NCI-H526 treated with DMSO at 0.1 percent for 48 hours (cell line): ENCODE measurements around the gene HMGCS1.
"Not testable (repeated sequence)": the region's sequence is repeated elsewhere in the genome, so short reads cannot be mapped to it uniquely, and the experiment has no call there.

Source experiments
- DNase-seq: peaks from one replicate; lab custom pipeline; 2025; lab: John Stamatoyannopoulos, UW

HMGCS1 gene

DNA sequence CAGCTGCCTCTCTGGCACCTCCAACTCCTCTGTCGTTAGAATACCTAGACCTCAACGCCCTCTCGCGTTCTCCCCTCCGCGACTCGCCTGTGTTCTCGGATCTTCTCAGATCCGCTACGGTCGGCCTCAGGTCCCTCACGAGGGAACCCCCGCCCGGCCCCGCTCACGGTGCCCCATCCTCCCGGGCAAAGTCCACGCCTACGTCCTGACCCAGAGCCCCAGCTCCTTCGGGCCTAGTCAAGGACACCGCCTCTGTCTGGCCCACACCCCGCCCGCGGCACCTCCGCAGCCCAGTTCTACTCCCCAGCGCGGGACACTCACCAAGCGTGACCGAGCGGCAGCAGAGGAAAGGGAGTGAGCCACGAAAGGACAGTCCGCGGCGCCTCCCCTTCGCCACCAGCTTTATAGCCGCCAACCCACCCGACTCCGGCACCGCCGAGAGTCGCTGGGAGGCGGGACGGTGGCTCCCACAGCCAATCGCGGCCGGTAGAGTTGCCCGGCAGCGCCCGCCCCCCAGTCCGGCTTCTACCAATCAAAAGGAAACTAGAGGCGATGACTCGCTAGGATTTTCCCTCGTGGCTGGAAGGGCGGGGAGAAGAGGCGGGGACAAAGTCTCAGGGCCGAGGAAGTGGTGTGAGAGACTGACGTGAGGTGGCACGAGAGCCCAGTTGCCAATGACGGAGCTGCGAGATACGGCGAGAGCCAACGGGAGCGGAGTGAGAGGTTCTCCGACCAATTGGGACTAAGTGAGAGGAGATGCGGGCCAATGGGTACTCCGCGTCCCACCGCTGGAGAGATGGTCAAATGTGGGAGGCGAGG is at the start of gene HMGCS1:
Gene HMGCS1, minus strand, starts transcription at position 378 of the 819 bp plus-strand sequence. CDS start 14,447 bp downstream, outside the sequence.
- DNase-seq, result peak; percentile 100

DNA sequence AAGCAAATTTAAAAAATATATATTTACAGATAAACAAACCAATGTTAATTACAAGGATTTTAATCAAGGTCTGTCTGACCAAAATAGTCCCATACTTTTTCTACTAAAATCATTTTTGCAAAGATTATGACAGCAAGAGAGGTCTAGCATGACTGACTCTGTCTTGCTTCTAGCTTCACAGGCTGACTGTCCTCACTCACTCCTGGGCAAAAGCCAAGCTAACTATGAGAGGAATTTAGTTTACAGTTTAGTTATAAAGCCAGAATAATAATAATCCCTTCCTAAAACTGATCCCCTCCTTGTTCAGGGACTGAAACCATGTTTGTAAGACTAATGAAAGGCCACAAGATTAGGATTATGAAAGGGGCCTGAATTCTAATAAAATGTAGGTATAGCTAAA is 45.5 kb upstream of the HMGCS1 start:
- DNase-seq, result no peak

DNA sequence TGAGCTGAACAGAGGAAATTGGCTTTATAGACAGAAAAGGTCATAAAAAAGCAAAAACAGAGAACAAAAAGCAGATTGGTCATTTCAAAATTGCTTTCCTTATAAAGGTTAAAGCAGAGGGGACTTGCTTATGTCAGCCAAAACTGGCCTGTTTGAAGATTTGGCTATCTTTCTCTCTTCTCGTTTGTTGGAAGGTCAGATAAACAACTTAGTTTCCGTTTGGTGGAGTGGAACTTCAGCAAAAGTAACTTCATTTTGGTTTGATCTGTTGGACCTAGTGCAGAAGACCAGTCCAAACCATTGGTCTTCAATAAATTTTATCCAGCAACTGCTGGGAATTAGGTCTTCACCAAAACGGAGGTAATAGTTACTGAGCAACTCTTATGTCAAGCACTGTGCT is 45.1 kb upstream of the HMGCS1 start:
- DNase-seq, result no peak

DNA sequence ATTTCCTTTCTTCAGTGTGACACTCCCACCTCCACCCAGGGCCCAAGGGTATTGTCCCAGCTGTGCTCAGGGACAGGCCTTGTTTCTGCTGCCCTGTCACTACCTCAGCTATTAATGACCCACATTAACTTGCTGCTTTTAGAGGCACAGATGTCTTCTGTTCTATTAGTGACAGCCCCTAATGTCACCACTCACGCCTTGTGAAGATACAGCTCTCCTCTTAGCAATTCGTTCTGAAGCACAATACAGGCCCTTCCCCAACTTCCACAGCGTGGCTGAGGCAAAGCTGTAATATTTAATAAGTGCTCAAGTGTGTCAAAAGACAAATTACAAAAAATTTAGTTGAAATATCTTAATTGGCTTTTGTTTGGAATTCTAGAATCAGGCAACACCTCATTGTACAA is 44.7 kb upstream of the HMGCS1 start:
- DNase-seq, result no peak

DNA sequence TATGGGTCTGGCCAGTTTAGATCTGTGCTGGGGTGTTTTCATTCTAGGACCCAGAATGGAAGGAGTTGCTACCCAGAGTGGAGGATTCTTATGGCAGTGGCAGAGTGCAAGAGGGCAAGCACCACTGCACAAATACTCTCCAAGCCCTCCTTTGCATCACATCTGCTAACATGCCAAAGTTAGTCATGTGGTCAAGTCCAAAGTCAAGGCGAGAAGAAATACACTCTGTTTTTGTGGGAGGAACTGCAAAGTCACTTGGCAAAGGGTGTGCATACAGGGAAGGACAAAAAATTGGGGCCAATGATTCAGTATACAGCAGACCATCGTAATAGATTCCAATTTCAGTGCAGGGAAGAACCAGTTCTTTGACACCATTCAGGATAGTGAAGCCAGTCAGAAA is 43.9 kb upstream of the HMGCS1 start:
- no peak for DNase-seq

DNA sequence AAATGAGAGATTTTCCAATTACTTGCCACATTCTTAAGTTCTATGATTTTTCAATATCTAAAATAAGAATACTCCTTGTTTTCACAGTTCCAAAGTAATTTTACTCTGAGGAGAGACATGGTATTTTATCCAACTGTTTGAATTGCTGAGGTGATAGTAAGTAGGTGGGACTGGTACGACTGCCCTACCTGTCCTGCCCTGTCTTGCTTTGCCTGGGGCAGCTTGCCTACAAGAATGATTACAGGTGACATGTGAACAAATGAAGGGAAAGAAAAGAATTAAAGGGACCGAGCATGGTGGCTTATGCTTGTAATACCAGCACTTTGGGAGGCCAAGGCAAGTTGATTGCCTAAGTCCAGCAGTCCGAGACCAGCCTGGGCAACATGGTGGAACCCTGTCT is 41.6 kb upstream of the HMGCS1 start:
- DNase-seq, result no peak

DNA sequence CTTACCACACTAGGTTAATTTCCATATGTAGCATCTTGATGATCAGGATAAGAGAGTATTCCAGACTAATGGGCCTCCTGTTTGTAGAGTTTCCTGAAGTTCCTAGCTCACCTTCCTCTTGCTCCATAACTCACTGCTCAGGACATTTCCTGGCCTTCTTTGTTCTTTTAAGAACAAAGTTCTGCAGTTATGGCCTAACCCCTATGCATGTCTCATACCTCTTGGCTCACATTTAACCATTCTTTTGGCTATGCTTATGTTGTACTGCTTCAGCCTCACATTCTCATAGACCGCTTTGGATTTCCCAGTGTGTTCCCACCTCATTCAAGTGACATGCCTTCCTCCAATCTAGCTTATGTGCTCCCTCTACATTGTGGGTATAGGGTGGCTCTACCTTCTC is 40.5 kb upstream of the HMGCS1 start:
- no peak for DNase-seq

DNA sequence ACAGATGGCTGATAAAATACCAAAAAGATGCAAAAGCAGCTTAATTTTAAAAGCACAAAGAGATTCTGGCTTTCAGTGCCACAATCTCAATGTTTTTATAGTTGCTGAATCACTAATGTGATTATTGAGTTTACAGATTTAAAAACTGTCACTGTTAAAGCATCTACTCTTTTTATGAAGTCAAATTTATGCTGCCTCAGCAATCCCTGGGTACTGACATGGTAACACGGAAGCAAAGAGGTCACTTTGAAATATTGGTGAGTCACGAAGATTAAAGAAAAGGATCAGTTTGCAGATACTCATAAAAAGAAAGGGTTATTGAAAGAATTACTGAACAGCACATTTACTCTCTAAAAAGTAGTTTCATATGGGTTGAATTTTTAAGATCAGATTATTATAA is 39.7 kb upstream of the HMGCS1 start:
- no peak for DNase-seq

DNA sequence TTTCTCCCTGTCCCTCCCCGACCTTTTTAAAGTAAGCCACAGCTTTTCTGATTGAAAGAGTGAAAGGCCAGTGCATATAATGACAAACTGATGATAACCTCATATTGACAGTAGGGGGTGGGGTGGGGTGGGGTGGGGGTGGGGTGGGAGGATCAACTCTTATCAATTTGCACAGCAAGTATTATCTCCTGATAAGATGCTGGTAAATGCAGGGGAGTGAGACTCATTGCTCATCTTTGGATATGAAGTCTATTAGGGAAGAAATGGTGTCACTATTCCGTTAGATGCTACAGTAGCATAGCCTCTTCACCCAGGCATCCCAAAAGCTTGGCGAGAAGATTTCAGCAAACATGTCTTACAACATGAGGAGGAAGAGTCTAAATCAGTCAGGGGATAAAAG is 38.9 kb upstream of the HMGCS1 start:
- DNase-seq, result no peak

DNA sequence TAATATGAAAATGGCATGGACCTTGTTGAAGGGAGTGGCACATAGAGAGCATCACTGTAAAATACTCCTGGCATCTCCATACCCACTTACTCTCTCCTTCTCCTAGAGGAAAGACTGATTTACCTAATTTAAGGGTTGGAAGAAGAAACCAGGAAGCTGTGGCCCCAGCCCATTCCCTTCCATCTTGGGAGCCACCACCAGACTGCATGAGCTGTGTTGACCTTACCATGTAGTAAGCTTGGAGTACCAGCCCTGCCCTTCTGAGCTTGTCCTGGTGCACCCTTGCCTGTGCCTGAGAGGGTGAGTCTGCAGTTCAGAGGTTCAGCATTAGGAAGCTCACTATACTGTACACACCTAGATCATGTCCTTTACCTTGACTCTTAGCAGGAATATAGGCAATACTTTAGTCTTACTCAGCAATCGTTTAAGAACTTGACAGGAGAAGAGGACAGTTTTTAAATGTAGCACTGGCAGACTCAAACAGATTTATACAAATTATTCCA is 35.7 kb upstream of the HMGCS1 start:
- DNase-seq, result no peak

DNA sequence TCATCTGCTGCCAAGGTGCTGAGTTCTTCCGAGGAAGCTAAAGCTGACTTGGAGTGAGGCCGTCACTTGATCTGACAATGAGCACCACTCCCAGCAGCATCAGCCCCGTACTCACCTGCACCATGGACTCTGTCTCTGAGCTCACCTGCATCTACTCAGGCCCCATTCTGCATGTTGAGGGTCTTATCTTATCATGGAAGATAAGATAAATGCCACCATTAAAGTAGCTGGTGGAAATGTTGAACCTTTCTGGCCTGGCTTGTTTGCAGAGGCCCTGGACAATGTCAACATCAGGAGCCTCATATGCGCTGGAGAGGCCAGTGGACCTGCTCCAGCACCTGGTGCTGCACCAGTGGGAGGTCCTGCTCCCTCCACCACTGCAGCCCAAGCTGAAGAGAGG is 35.0 kb upstream of the HMGCS1 start:
- DNase-seq, result no peak

DNA sequence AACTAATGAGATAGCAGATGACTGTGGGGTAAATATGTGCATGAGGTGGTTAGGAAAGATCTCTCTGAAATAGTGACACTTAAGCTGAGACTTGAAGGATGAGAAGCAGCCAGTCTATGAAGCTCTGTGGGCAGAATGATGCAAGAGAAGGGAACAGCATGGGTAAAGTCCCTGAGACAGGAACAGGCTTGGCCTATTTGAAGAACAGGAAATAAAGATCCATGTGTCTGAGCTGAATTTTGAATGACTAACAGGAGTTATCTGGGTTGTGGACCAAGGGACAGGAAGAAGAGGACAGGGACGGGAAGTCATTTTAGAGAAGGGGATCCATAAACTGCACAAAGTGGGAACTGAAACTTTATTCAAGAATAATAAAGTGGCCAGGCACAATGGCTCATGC is 25.6 kb upstream of the HMGCS1 start:
- no peak for DNase-seq

DNA sequence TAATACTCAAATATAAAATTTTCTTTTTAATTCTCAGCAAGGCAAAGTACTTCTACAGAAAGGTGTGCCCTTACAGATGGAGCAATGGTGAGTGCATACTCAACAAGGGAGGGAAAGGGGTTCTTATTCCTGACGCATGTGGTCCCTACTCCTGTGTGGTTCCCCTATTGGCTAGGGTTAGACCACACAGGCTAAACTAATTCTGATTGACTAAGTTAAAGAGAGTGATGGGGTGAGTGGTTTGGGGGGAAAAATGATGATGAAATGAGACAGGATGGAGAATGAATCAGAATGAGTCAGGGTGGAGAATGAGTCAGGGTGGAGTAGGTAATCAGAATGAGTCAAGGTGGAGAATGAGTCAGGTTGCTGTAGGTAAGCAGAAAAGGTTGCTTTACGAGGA is 22.9 kb upstream of the HMGCS1 start:
- DNase-seq, result no peak

DNA sequence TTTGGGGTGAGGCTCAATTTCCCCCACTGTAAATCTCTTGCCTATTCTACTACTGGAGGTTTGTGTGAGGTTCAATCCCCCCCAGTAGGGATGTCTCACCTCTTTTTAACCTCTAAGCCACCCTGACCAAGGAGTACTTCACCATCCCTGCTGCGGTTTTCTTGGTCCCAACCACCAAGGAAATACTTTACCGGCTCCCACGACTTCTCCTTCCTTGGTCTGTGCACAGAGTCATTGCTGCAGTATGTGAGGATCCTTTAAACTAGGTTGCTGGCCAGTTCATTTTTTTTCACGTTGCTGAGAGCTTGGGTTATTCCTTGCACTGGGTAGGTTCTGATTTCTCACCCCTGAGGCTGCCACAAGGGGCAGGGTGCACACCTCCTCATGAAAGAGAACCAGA is 22.5 kb upstream of the HMGCS1 start:
- DNase-seq, result no peak

DNA sequence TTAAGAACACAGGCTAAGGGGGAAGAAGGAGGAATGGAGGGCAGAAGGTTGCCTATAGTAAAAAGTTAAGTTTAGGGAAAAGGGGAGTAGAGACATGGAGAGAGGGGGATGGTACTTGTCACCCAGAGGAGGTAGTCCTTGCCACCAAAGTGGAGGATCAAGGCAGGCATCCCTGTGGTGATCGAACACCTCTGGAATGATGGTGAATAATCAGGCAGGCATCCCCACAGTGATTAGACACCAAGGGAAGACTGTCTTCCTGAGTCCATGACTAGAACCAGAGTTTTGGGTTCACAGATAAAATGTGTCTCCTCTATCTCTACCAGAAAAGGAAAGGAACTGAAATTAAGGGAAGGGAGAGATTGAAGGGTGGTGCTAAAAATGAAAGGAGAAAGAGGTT is 19.2 kb upstream of the HMGCS1 start:
- DNase-seq, result no peak

DNA sequence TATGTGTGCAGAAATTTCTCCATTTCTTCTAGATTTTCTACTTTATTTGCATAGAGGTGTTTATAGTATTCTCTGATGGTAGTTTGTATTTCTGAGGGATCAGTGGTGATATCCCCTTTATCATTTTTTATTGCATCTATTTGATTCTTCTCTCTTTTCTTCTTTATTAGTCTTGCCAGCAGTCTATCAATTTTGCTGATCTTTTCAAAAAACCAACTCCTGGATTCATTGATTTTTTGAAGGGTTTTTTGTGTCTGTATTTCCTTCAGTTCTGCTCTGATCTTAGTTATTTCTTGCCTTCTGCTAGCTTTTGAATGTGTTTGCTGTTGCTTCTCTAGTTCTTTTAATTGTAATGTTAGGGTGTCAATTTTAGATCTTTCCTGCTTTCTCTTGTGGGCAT is 12.4 kb upstream of the HMGCS1 start:
- not testable (repeated sequence) for DNase-seq

DNA sequence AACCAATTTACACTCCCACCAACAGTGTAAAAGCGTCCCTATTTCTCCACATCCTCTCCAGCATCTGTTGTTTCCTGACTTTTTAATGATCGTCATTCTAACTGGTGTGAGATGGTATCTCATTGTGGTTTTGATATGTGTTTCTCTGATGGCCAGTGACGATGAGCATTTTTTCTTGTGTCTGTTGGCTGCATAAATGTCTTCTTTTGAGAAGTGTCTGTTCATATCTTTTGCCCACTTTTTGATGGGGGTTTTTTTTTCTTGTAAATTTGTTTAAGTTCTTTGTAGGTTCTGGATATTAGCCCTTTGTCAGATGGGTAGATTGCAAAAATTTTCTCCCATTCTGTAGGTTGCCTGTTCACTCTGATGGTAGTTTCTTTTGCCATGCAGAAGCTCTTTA is 10.3 kb upstream of the HMGCS1 start:
- DNase-seq, result not testable (repeated sequence)

DNA sequence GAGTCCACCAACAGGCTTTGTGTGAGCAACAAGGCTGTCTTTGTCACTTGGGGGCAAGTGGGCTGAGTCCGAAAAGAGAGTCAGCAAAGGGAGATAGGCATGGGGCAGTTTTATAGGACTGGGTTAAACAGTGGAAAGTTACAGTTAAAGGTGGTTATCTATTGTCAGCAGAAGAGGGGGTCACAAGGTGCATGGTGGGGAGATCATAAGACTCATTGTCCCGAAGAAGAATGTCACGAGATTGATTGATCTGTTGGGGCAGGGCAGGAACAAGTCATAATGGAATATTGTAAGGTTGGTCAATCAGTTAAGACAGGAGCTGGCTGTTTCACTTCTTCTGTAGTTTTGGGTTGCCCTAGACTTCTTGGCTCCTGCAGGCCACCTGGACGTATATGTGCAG is 7.6 kb upstream of the HMGCS1 start:
- DNase-seq, result no peak

DNA sequence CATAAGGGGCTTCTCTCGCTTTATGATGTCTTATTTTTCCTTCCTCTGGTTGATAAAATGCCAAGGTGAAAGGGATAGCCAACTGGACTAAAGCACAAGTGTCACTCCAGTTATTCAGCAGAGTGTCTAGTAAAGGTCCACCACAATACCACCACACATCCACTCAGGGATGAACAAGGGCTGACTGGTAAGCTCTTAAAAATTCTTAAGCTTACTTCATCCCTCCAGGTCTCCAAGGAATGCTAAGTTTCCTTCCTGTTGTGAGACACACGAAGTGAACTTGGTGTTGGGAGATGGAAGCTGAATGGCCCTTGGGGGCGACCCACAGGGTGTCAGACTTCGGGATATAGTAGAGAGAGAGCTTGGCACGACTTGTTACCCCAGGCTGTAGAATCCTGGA is 3.2 kb upstream of the HMGCS1 start:
- no peak for DNase-seq

DNA sequence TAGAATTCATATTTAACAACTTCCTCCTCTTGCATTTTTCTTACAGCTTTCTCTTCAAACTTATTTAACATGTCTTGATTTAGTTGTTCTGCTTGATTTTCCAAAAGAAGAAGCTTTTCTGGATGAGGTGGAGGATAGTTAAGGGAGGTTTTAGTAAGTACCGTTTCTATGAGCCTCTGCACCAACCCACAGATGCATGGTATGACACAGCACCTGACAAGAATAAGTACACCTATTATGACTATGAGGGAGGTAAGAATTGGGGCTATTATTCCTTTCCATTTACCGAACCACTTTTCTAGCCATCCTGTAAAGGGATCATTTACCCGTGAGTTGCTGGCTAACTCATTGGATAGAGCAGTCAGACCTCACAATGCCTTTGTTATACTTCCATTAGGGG is 2.5 kb upstream of the HMGCS1 start:
- DNase-seq, result no peak

DNA sequence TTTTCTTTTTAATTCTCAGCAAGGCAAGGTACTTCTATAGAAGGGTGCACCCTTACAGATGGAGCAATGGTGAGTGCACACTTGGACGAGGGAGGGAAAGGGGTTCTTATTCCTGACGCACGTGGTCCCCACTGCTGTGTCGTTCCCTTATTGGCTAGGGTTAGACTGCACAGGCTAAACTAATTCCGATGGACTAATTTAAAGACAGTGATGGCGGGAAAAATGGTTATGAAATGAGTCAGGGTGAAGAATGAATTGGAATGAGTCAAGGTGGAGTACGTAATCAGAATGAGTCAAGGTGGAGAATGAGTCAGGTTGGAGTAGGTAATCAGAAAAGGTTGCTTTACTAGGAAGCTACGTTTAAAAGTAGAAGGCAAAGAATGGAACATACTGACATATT is 2.1 kb upstream of the HMGCS1 start:
- no peak for DNase-seq

DNA sequence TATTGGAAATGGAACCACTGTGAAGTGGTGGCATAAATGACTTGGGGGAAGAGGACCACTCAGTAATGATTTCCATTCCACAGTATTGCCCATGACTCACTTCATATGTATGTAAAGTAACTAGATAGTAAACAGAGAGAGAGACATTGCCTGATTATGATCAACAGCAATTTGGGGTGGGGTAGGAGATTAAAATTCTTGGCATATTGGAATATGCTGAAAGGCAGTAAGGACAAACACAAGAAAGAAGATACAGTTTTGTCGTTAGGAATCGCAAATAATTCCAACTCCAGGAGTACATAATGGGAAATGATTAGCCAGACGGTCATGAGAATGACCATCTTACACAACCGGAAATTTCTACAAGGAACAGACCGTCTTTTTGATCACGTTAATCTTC is 1.5 kb upstream of the HMGCS1 start:
- no peak for DNase-seq

DNA sequence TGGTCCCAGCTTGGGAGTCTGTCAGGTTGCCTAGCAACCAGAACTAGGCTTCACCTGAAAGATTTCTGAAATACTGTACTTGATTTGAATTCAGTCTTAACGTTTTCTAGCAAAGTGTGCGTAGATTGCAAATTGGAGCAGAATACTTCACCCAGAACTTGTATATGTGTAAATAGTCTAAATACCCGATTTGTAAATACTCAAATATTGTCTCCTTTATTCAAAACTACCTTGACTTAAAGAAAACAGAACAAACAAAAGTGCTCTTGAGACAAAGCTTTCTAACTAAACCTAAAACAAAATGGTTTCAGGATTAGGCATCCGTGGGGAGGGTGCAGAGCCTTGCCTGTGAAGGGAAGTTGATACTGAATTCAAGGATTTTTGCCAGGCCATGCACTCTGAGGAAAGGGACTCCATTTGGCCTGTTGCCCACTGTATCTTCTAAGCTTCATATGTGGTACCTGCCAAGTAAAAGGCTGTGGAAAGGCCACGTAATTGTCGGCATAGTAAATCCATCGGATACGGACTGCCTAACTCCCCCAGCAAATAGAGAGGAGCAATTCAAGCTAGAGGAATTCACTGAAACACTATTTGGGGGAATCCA is 744 bp upstream of the HMGCS1 start:
- no peak for DNase-seq

DNA sequence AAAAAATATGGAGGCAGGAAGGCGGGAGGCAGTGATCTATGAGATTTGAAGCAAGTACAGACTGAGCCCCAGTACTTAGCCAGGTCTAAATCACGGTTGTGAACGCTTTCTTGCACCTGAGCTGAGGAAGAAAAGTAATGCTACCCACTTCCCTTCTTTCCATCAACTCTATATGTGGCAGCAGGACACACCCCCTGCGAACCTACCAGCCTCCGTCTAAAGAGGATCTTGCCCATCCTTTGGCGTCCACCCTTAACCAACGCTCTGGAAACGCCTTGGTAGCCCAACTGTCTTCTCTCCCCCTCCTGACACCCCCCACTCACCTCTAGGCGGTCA is 545 bp downstream of the HMGCS1 start:
- DNase-seq, result no peak
